ENCODE measurements around the gene PIGQ.

GRCh38 chr16:582218-582613 is 12.4 kb downstream of the PIGQ start:
- TF ChIP-seq CTCF (IDR thresholded peaks at IDR 0.05) (no peak), POLR2A (IDR thresholded peaks at IDR 0.05) (no peak)

All from testis (tissue), 2 donors.